ENCODE measurements around the gene FKBP3.
"Not testable (repeated sequence)": the region's sequence is repeated elsewhere in the genome, so short reads cannot be mapped to it uniquely, and the experiment has no call there.

The FKBP3 gene

GRCh38 chr14:45112896-45113781 lies 21.1 kb downstream of the FKBP3 start:
- no peak for DNase-seq (ENCODE audit: low read depth in 3 of 3)

DNA sequence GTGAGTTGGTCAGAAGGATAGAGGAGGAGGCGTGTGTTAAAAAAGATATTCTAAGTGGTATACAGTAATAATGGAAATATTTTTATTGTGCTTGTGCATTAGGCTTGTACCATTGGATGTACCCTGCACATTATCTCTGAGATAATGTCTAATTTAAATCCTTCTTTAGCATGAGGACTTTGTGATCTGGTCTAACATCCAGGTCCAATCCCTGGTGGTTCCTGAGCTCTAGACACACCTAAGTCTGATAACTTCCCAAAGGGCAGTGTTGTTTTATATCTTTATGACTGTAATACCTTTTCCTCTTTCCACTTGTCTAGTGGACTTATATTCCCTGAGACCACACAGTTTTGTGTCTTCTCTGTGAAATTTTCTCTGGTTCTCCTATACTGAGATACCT lies 29.7 kb downstream of the FKBP3 start:
- no peak for DNase-seq (ENCODE audit: low read depth in 3 of 3)

- DNase-seq (ENCODE audit: low read depth in 3 of 3), result no peak
Measured at GRCh38 chr14:45103806-45104205, 30.5 kb downstream of the FKBP3 start.

DNA sequence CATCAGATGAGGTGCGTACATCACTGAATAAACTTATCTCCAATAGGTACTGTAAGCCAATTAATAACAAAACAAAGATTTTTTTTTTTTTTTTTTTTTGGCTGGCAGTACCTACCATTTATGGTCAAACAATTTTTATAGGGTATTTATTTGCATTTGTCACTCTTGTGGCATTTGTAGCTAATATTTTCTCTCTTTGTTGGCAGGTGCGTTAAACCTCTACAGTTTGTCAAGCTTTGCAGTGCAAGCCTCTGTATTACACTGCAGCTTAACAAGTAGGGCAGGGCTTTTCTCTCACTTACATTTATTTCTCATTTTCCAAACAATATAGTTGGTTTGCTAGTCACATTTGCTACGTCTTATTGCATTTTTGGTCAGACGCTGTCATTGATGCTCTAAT lies 38.1 kb downstream of the FKBP3 start:
- DNase-seq (ENCODE audit: low read depth in 3 of 3), result no peak

DNA sequence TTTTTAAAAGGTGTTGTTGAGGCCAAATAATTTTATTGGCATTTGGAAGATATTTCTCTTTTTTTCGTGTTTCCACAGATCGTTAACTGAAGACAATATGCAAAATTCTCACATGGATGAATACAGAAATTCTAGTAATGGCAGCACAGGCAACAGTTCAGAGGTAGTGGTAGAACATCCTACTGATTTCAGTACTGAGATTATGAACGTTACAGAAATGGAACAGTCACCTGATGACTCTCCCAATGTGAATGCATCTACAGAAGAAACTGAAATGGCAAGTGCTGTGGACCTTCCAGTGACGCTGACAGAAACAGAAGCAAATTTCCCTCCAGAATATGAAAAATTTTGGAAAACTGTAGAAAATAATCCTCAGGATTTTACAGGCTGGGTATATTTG lies 39.1 kb downstream of the FKBP3 start:
- no peak for DNase-seq (ENCODE audit: low read depth in 3 of 3)

GRCh38 chr14:45094275-45094674 lies 40.0 kb downstream of the FKBP3 start:
- DNase-seq (ENCODE audit: low read depth in 3 of 3), result no peak

DNA sequence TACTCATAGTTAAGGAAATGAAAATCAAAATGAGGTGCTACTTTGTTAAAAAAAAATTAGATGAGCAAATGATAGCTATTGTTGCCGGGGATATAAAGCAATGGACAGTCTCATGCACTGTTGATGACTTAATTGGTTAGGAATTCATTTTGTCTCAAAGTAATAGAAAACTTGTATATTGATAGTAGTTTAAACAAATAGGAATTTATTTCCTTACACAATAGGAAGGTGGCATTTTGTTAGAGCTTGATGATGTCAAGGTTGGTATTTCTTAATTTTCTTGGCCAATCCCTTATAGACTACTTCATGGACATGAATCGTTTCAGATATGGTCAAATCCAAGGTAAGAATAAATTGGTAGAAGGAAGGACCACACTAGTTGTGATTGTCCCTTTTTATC lies 42.6 kb downstream of the FKBP3 start:
- DNase-seq (ENCODE audit: low read depth in 3 of 3), result no peak

- DNase-seq (ENCODE audit: low read depth in 3 of 3), result no peak
Measured at GRCh38 chr14:45089813-45090212, 44.5 kb downstream of the FKBP3 start.

- DNase-seq (ENCODE audit: low read depth in 3 of 3), result no peak
Measured at GRCh38 chr14:45084946-45085346, 49.3 kb downstream of the FKBP3 start.

DNA sequence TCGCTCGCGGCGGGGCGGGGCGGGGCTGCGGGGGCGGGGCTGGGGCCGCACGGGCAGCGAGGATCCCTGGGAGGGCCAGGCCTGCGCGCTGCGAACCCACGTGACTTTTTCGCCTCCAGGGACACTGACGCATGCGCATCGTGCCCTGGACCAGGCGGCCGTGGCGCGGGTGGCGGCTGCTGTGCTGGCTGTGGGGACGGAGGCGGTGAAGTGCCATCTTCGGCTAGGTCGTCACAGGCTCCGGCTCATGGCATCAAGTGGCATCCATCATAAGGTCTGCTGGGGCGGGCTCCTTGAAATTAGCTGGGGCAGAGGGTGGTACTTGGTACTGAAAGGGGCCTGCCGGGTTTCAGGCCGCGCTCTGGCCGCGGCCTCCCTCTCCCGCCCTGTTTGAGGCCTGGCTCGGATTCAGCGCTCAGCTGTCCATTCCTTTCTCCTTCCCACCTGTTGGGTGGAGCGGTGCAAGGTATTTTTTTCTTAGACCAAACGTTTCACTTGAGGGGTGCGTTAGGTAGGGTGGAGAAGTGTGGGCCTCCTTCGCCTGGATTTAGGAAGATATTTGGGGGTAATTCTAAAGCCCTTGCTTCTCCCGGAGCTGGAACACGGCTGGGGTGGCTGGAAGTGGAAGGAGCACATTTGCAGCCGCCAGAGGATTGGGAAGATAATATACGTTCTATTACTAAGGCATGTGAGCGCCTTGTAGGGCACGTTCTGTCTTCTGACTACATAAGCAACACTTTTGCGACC lies 50.1 kb downstream of the FKBP3 start, which contains the start of gene PRPF39:
Gene PRPF39, plus strand, starts transcription at position 141 of the 747 bp plus-strand sequence. CDS start 11,124 bp downstream, outside the sequence.
- peak; percentile 90 to 92 (median 91) for DNase-seq (ENCODE audit: low read depth in 3 of 3)

DNA sequence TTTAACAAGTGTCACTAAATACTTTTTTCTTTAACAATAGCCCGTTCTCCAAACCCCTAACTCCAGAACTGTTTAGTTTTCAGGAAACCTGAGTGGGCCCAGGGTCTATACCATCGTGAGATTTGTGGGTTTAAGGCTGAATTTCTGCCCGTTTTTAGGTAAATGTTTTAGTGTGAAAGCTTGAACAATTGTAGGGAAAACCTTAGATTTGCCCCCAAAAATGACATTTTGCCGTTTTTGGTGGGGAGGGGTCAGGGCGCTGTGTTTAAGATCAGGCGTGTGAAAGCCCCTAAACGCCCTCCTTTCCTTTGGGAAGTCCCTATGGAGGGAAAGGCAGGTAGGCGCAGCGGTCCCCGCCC lies 50.7 kb downstream of the FKBP3 start:
- DNase-seq (ENCODE audit: low read depth in 3 of 3), result no peak

DNA sequence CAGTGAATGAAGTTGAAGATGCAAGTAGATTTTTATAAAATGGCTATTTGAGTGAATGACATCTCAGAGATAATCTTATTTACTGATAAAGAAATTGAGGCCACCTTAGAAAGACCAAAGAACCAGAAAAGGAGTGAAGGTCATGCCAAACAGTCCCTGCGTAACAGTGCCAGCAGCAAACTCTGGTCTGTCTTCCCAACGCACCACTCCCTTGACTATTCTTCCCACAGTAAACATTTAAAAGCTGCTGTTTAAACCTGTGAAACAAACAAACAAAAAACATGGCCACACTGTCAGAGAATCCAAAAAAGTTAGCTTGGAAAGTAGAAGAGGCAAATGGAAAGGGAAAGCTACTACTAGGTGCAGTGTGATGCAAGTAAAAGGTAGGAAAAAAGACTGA lies 51.9 kb downstream of the FKBP3 start:
- DNase-seq (ENCODE audit: low read depth in 3 of 3), result no peak

DNA sequence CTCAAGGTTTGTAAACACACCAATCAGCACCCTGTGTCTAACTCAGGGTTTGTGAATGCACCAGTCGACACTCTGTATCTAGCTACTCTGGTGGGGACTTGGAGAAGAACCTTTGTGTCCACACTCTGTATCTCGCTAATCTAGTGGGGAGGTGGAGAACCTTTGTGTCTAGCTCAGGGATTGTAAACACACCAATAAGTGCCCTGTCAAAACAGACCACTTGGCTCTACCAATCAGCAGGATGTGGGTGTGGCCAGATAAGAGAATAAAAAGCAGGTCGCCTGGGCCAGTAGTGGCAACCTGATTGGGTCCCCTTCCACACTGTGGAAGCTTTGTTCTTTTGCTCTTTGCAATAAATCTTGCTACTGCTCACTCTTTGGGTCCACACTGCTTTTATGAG lies 53.2 kb downstream of the FKBP3 start:
- DNase-seq (ENCODE audit: low read depth in 3 of 3), result not testable (repeated sequence)

DNA sequence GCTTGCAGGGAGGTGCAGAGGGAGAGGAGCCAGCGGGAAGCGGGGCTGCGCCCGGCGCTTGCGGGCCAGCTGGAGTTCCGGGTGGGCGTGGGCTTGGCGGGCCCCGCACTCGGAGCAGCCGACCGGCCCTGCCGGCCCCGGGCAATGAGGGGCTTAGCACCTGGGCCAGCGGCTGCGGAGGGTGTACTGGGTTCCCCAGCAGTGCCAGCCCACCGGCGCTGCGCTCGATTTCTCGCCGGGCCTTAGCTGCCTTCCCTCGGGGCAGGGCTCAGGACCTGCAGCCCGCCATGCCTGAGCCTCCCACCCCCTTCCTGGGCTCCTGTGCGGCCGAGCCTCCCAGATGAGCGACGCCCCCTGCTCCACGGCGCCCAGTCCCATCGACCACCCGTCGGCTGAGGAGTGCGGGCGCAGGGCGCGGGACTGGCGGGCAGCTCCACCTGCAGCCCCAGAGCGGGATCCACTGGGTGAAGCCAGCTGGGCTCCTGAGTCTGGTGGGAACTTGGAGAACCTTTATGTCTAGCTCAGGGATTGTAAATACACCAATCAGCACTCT lies 53.8 kb downstream of the FKBP3 start:
- not testable (repeated sequence) for DNase-seq (ENCODE audit: low read depth in 3 of 3)

DNA sequence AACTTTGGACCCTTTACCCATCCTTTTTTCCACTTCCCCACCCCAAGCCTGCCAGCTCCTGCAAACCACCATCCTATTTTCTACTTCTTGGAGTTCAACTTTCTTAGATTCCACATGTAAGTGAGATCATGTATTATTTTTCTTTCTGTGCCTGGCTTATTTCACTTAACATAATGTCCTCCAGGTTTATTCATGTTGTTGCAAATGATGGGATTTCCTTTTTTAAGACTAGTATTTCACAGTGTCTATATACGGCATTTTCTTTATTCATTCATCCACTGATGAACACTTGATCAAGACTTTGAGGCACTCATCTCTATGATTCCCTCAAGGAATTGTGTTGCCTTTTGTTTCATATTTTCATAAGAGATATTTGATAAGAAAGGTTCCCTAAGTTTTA lies 56.0 kb downstream of the FKBP3 start:
- DNase-seq (ENCODE audit: low read depth in 3 of 3), result no peak

GRCh38 chr14:45073231-45073879 lies 60.9 kb downstream of the FKBP3 start:
- DNase-seq (ENCODE audit: low read depth in 3 of 3), result no peak

DNA sequence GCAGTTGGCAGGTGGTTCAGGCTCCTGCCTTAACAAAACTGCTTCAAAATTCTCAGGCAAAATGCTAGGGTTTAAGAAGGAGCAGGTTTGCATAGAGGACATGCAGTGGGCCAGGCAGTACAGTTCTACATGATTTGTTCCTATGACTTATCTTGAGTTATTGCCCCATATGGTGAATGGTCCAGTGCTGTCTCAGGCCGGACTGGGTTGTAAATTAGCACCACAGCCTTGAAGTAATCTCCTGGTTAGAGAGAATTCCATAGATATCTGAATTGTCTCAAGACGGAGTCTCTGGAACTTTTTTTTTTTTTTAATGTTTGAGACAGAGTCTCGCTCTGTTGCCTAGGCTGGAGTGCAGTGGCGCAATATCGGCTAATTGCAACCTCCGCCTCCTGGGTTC lies 62.2 kb downstream of the FKBP3 start:
- DNase-seq (ENCODE audit: low read depth in 3 of 3), result no peak

GRCh38 chr14:45070215-45070614 lies 64.1 kb downstream of the FKBP3 start:
- no peak for DNase-seq (ENCODE audit: low read depth in 3 of 3)

GRCh38 chr14:45068396-45068795 lies 65.9 kb downstream of the FKBP3 start:
- no peak for DNase-seq (ENCODE audit: low read depth in 3 of 3)

- DNase-seq (ENCODE audit: low read depth in 3 of 3), result no peak
Measured at GRCh38 chr14:45066667-45067066, 67.6 kb downstream of the FKBP3 start.

DNA sequence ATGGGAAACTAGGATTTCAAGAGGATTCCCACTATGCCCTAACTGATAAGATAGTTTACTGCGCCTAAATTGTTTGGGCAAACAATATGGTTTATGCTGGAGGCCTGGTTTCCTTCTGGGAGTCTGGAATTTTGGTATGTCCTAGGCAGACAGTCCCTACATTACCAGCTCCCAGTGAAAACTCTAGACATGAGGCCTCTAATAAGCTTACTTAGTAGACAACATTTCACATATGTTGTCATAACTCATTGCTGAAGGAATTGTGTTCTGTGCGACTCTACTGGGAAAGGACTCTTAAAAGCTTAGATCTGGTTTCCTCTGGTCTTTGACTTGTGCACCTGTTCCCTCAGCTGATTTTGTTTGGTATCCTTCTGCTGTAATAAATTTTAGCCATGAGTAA lies 68.3 kb downstream of the FKBP3 start:
- no peak for DNase-seq (ENCODE audit: low read depth in 3 of 3)
